Measurements from ENCODE around the gene DPP7.
"Not testable (repeated sequence)": the region's sequence is repeated elsewhere in the genome, so short reads cannot be mapped to it uniquely, and the experiment has no call there.

The DPP7 gene

GRCh38 chr9:137070906-137071275 is 43.6 kb downstream of the DPP7 start:
- no peak for DNase-seq (ENCODE audit: low read depth)

GRCh38 chr9:137070201-137070905 is 44.2 kb downstream of the DPP7 start, which contains the start of gene SAPCD2:
Gene SAPCD2, minus strand, starts transcription at chr9:137070557. Its CDS starts 97 bp downstream, at chr9:137070460.
- peak; percentile 74 for DNase-seq (ENCODE audit: low read depth)

- no peak for DNase-seq (ENCODE audit: low read depth)
Observed at GRCh38 chr9:137069508-137070091, 44.9 kb downstream of the DPP7 start.

GRCh38 chr9:137068539-137069507 is 45.7 kb downstream of the DPP7 start:
- DNase-seq (ENCODE audit: low read depth): no peak

GRCh38 chr9:137067860-137068538 is 46.5 kb downstream of the DPP7 start:
- DNase-seq (ENCODE audit: low read depth): peak; percentile 75

- no peak for DNase-seq (ENCODE audit: low read depth)
Observed at GRCh38 chr9:137066096-137066861, 48.3 kb downstream of the DPP7 start.

- DNase-seq (ENCODE audit: low read depth): no peak
Observed at GRCh38 chr9:137065336-137065967, 49.1 kb downstream of the DPP7 start.

- DNase-seq (ENCODE audit: low read depth): no peak
Observed at GRCh38 chr9:137064880-137065164, 49.7 kb downstream of the DPP7 start.

GRCh38 chr9:137064027-137064879 is 50.3 kb downstream of the DPP7 start:
- no peak for DNase-seq (ENCODE audit: low read depth)

- DNase-seq (ENCODE audit: low read depth): no peak
Observed at GRCh38 chr9:137063311-137064026, 51.1 kb downstream of the DPP7 start.

GRCh38 chr9:137062798-137063197 is 51.7 kb downstream of the DPP7 start:
- not testable (repeated sequence) for DNase-seq (ENCODE audit: low read depth)

GRCh38 chr9:137062384-137062783 is 52.1 kb downstream of the DPP7 start:
- no peak for DNase-seq (ENCODE audit: low read depth)

Measured in stimulated activated CD8-positive, alpha-beta memory T cell treated with anti-CD3 and anti-CD28 coated beads, Interleukin-4, amount 100 ng/mL, for 24 hours (primary cell).